NCI-H510A treated with DMSO at 0.1 percent for 48 hours (cell line): Measurements from ENCODE around the gene PDPK1.
"Not testable (repeated sequence)": the region's sequence is repeated elsewhere in the genome, so short reads cannot be mapped to it uniquely, and the experiment has no call there.

Experiments
- DNase-seq: peaks from one replicate; lab custom pipeline; 2025; lab: John Stamatoyannopoulos, UW

The PDPK1 gene

GRCh38 chr16:2540912-2541311 lies 3.1 kb downstream of the PDPK1 start:
- DNase-seq: not testable (repeated sequence)

GRCh38 chr16:2541409-2541808 lies 3.6 kb downstream of the PDPK1 start:
- DNase-seq: not testable (repeated sequence)

GRCh38 chr16:2543771-2544170 lies 6.0 kb downstream of the PDPK1 start:
- not testable (repeated sequence) for DNase-seq

GRCh38 chr16:2550283-2550878 lies 12.6 kb downstream of the PDPK1 start:
- not testable (repeated sequence) for DNase-seq

- not testable (repeated sequence) for DNase-seq
Measured at GRCh38 chr16:2551420-2551889, 13.6 kb downstream of the PDPK1 start.

- not testable (repeated sequence) for DNase-seq
Measured at GRCh38 chr16:2554709-2555425, 17.0 kb downstream of the PDPK1 start.

- not testable (repeated sequence) for DNase-seq
Measured at GRCh38 chr16:2557150-2557549, 19.3 kb downstream of the PDPK1 start.

- DNase-seq: not testable (repeated sequence)
Measured at GRCh38 chr16:2560131-2560797, 22.4 kb downstream of the PDPK1 start.

GRCh38 chr16:2560798-2561133 lies 22.9 kb downstream of the PDPK1 start:
- not testable (repeated sequence) for DNase-seq

GRCh38 chr16:2567506-2567905 lies 29.7 kb downstream of the PDPK1 start:
- not testable (repeated sequence) for DNase-seq

- DNase-seq: not testable (repeated sequence)
Measured at GRCh38 chr16:2568573-2568972, 30.8 kb downstream of the PDPK1 start.

- DNase-seq: not testable (repeated sequence)
Measured at GRCh38 chr16:2572704-2573103, 34.9 kb downstream of the PDPK1 start.

GRCh38 chr16:2575839-2576238 lies 38.0 kb downstream of the PDPK1 start:
- not testable (repeated sequence) for DNase-seq

- not testable (repeated sequence) for DNase-seq
Measured at GRCh38 chr16:2577044-2577443, 39.2 kb downstream of the PDPK1 start.

GRCh38 chr16:2578905-2579304 lies 41.1 kb downstream of the PDPK1 start:
- DNase-seq: not testable (repeated sequence)

GRCh38 chr16:2580143-2580542 lies 42.3 kb downstream of the PDPK1 start:
- not testable (repeated sequence) for DNase-seq

- not testable (repeated sequence) for DNase-seq
Measured at GRCh38 chr16:2580818-2581217, 43.0 kb downstream of the PDPK1 start.

GRCh38 chr16:2584729-2585650 lies 47.2 kb downstream of the PDPK1 start:
- DNase-seq: no peak

GRCh38 chr16:2585651-2586081 lies 47.8 kb downstream of the PDPK1 start:
- no peak for DNase-seq

GRCh38 chr16:2586241-2586640 lies 48.4 kb downstream of the PDPK1 start:
- no peak for DNase-seq

- DNase-seq: no peak
Measured at GRCh38 chr16:2586901-2587480, 49.2 kb downstream of the PDPK1 start.
